GM12891 (cell line): ENCODE results near the gene CACNG1.

ENCODE experiments used
- PAX5 ChIP-seq: IDR thresholded peaks from 2 replicates; pipeline ENCODE4 v1.6.1; 2011; ENCODE audit warnings: low read length, moderate library complexity, mild to moderate bottlenecking; ENCODE audit not compliant: insufficient read depth, severe bottlenecking
- POLR2A ChIP-seq: IDR thresholded peaks from 2 replicates; pipeline ENCODE4 v1.6.1; 2011; ENCODE audit warnings: low read depth, low read length, control low read depth
- POLR2AphosphoS5 ChIP-seq: IDR thresholded peaks from 2 replicates; pipeline ENCODE4 v1.6.1; 2011; ENCODE audit warnings: low read depth, low read length, control low read depth
- POU2F2 ChIP-seq: IDR thresholded peaks from 2 replicates; pipeline ENCODE4 v1.6.1; 2011; ENCODE audit warnings: low read depth, mild to moderate bottlenecking, control low read depth, low read length, moderate library complexity
- SPI1 ChIP-seq: IDR thresholded peaks from 2 replicates; pipeline ENCODE4 v1.6.1; 2011; ENCODE audit warnings: low read depth, low read length, control low read depth
- TAF1 ChIP-seq: IDR thresholded peaks from 2 replicates; pipeline ENCODE4 v1.6.1; 2011; ENCODE audit warnings: low read depth, low read length, control low read depth

GRCh38 chr17:66994930-66995535, 49.3 kb upstream of the CACNG1 start:
- TF ChIP-seq POLR2A (no peak), POLR2AphosphoS5 (no peak), PAX5 (no peak), SPI1 (no peak), TAF1 (no peak), POU2F2 (no peak)
